Sigmoid colon (tissue), 7 donors: ENCODE results near the gene AS3MT. TPM values are rescaled to one million over a fixed set of nuclear protein-coding genes. Genes with fewer than 3 reads are reported as not detected.
"Not testable (repeated sequence)": the region's sequence is repeated elsewhere in the genome, so short reads cannot be mapped to it uniquely, and the experiment has no call there.

Experiments used
- DNase-seq: peaks from one replicate; pipeline ENCODE4 v3.0.0-alpha.2; 2019
- H3K27ac ChIP-seq, 4 donors: fragments of 200-600 bp; sonication (generic); one replicate each; pipeline ENCODE4 v1.5.1; 2016 to 2019; ENCODE audit warnings: mild to moderate bottlenecking in 1 of 4
- H3K27me3 ChIP-seq, 3 donors: fragments of 200-600 bp; sonication (generic); one replicate each; pipeline ENCODE4 v1.5.1; 2019; ENCODE audit warnings: mild to moderate bottlenecking in 1 of 3
- H3K36me3 ChIP-seq, 4 donors: fragments of 200-600 bp; sonication (generic); one replicate each; pipeline ENCODE4 v1.5.1; 2016 to 2019
- H3K4me1 ChIP-seq, 4 donors: fragments of 200-600 bp; sonication (generic); one replicate each; pipeline ENCODE4 v1.5.1; 2017 to 2019
- H3K4me3 ChIP-seq, 4 donors: fragments of 200-600 bp; sonication (generic); one replicate each; pipeline ENCODE4 v1.5.1; 2017 to 2019; ENCODE audit warnings: mild to moderate bottlenecking in 2 of 4, moderate library complexity in 1 of 4
- H3K9me3 ChIP-seq, 4 donors: fragments of 200-600 bp in 3 of 4; sonication (generic) in 3 of 4; one replicate each; pipeline versions ENCODE4 v1.5.1 to v1.6.1; 2013 to 2019
- CTCF ChIP-seq, 4 experiments: fragments of 450-650 bp in 3 of 4; fragments of 200-600 bp in 1 of 4; IDR thresholded peaks; one replicate each; pipeline ENCODE4 v1.5.1; 2016 to 2019; ENCODE audit warnings: antibody characterized with exemption in 4 of 4, mild to moderate bottlenecking in 3 of 4, moderate library complexity in 2 of 4
- EP300 ChIP-seq, 4 donors: sonication (generic); formaldehyde crosslinking; IDR thresholded peaks; one replicate each; pipeline ENCODE4 v1.6.1; 2017; ENCODE audit warnings: antibody characterized with exemption in 4 of 4
- POLR2A ChIP-seq, 2 donors: fragments of 450-650 bp; IDR thresholded peaks; one replicate each; pipeline ENCODE4 v1.6.1; 2016; ENCODE audit warnings: antibody characterized with exemption in 2 of 2, mild to moderate bottlenecking in 2 of 2, moderate library complexity in 2 of 2
- POLR2AphosphoS5 ChIP-seq, 4 donors: sonication (generic); formaldehyde crosslinking; IDR thresholded peaks; one replicate each; pipeline ENCODE4 v1.6.1; 2017; ENCODE audit warnings: antibody characterized with exemption in 4 of 4
- WGBS, 2 donors: extraction: QIAGEN DNeasy Blood & Tissue Kit; methylation state at CpG; one replicate each; pipeline ENCODE4 v1.1.7; 2013; 5-methylcytosine and 5-hydroxymethylcytosine counted together
- intact Hi-C: fragments of 100-400 bp; cut with DNase I; formaldehyde crosslinking; loops from one replicate; pipeline ENCODE4 v1.15.1; 2023
- polyA plus RNA-seq, 3 donors: library from polyadenylated mRNA; stranded (reverse); fragments of 200-250 nt; gene quantifications; one replicate each; pipeline ENCODE4 v1.2.3, GENCODE V29; 2013
- total RNA-seq, 4 donors: library from RNA; depleted of rRNA; stranded (reverse); fragments of >200 nt; gene quantifications; one replicate each; pipeline ENCODE4 v1.1.0, GENCODE V29; 2016
- donor health status: healthy with polysubstance abuse.
- donor health status: Bipolar disorder and iron deficiency.
- donor health status: healthy.

Gene AS3MT
- total and polyA plus RNA-seq, 7 donors: 0.60 to 11.9 (median 6.1) TPM; not detected in 1

DNA sequence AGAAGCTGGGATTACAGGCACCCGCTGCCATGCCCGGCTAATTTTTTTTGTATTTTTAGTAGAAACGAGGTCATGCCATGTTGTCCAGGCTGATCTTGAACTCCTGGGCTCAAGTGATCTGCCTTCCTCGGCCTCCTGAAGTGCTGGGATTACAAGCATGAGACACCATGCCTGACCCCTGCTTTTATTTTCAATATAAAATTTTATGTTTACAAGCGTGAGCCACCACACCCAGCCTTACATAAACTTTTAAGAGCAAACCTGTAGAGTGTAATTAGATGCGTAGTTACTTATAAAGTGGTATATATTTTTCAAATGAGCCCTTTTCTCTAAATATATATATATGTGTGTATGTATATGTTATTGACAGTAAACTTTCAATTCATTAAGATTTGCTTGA lies 57.6 kb downstream of the AS3MT start:
- no peak overlapping the region for H3K27ac ChIP-seq
- no peaks in the 10 kb centered on the region for H3K9me3 ChIP-seq
- H3K4me1 ChIP-seq: peaks cover 0 to 10% (median 4%) of the 10 kb centered on the region in 4 donors
- no peak for TF ChIP-seq POLR2AphosphoS5 (IDR thresholded peaks at IDR 0.05)
- no peak for TF ChIP-seq POLR2A (IDR thresholded peaks at IDR 0.05)
- TF ChIP-seq EP300 (IDR thresholded peaks at IDR 0.05): no peak
- TF ChIP-seq CTCF (IDR thresholded peaks at IDR 0.05): no peak
- no peak overlapping the region for H3K4me3 ChIP-seq
- H3K27me3 ChIP-seq: no peaks in the 10 kb centered on the region
- H3K36me3 ChIP-seq: no peaks in the 10 kb centered on the region
- 35 to 81% methylated on average over 6 of the region's 6 CpGs for WGBS, 2 donors
- intact Hi-C loops: no loop called here
- DNase-seq: no peak

- H3K27me3 ChIP-seq: no peaks in the 10 kb centered on the region
- 66 to 81% methylated on average over 12 of the region's 12 CpGs for WGBS, 2 donors
- DNase-seq: no peak
- H3K9me3 ChIP-seq: no peaks in the 10 kb centered on the region
- H3K4me1 ChIP-seq: peaks cover 0 to 9% (median 4%) of the 10 kb centered on the region in 4 donors
- intact Hi-C loops: no loop called here
- no peak overlapping the region for H3K4me3 ChIP-seq
- TF ChIP-seq EP300 (IDR thresholded peaks at IDR 0.05) (no peak), POLR2AphosphoS5 (IDR thresholded peaks at IDR 0.05) (no peak), POLR2A (IDR thresholded peaks at IDR 0.05) (no peak), CTCF (IDR thresholded peaks at IDR 0.05) (no peak)
- no peaks in the 10 kb centered on the region for H3K36me3 ChIP-seq
- H3K27ac ChIP-seq: no peak overlapping the region
Measured at GRCh38 chr10:102927311-102928010, 58.2 kb downstream of the AS3MT start.

- H3K27me3 ChIP-seq, H3K4me3 ChIP-seq, intact Hi-C loops, H3K36me3 ChIP-seq, DNase-seq, H3K9me3 ChIP-seq, H3K27ac ChIP-seq, H3K4me1 ChIP-seq: not testable (repeated sequence)
- 96 to 97% methylated on average over 5 of the region's 5 CpGs for WGBS, 2 donors
Measured at GRCh38 chr10:102928442-102928841, 59.2 kb downstream of the AS3MT start.

DNA sequence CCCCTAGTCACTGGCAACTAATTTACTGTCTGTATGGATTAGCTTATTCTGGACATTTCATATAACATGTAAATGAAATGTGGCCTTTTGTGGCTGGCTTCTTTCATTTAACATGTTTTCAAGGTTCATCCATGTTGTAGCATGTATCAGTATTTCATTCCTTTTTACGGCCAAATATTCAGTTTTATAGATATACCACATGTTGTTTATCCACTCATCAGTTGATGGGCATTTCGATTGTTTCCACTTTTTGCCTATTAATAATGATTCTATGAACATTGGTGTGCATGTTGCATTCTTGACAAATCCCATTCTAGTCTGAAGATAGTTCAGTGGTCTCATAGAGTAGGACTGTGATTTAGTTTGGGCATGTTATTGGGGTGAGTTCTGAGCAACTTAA lies 61.5 kb downstream of the AS3MT start:
- TF ChIP-seq POLR2AphosphoS5 (IDR thresholded peaks at IDR 0.05): no peak
- TF ChIP-seq EP300 (IDR thresholded peaks at IDR 0.05): no peak
- TF ChIP-seq CTCF (IDR thresholded peaks at IDR 0.05): no peak
- TF ChIP-seq POLR2A (IDR thresholded peaks at IDR 0.05): no peak
- Histone ChIP-seq H3K27ac (no peak overlapping the region), H3K27me3 (no peaks in the 10 kb centered on the region), H3K4me1 (no peaks in the 10 kb centered on the region), H3K36me3 (no peaks in the 10 kb centered on the region), H3K9me3 (no peaks in the 10 kb centered on the region), H3K4me3 (no peak overlapping the region)
- WGBS, 2 donors: 88 to 94% methylated on average over 2 of the region's 2 CpGs
- intact Hi-C loops: no loop called here
- DNase-seq: no peak

GRCh38 chr10:102931643-102932042 lies 62.4 kb downstream of the AS3MT start:
- WGBS, 2 donors: 86 to 94% methylated on average over 5 of the region's 5 CpGs
- Histone ChIP-seq H3K36me3 (no peaks in the 10 kb centered on the region), H3K9me3 (no peaks in the 10 kb centered on the region), H3K4me1 (no peaks in the 10 kb centered on the region), H3K27ac (no peak overlapping the region), H3K27me3 (no peaks in the 10 kb centered on the region), H3K4me3 (no peak overlapping the region)
- no peak for DNase-seq
- intact Hi-C loops: no loop called here
- TF ChIP-seq CTCF (IDR thresholded peaks at IDR 0.05) (no peak), POLR2AphosphoS5 (IDR thresholded peaks at IDR 0.05) (no peak), POLR2A (IDR thresholded peaks at IDR 0.05) (no peak), EP300 (IDR thresholded peaks at IDR 0.05) (no peak)
